ENCODE results near the gene PRKCB.

- TF ChIP-seq CTCF (IDR thresholded peaks at IDR 0.05; ENCODE audit: poor library complexity) (no peak), EZH2 (IDR thresholded peaks at IDR 0.05; ENCODE audit: borderline replicate concordance) (no peak), EZH2phosphoT487 (IDR thresholded peaks at IDR 0.05; ENCODE audit: low read depth, severe bottlenecking, unreplicated experiment) (no peak)
Measured at GRCh38 chr16:23949630-23950290, 114.0 kb downstream of the PRKCB start.
